Measurements from ENCODE around the gene PSMG3. TPM values are rescaled to one million over a fixed set of nuclear protein-coding genes. Genes with fewer than 3 reads are reported as not detected.
"Not testable (repeated sequence)": the region's sequence is repeated elsewhere in the genome, so short reads cannot be mapped to it uniquely, and the experiment has no call there.

The PSMG3 gene
- total RNA-seq, 1 donor from 2014 or later: 19.2 TPM

- DNase-seq: no peak
These were observed 26.6 kb upstream of the PSMG3 start for GRCh38 chr7:1596181-1597043.

- no peak for DNase-seq
These were observed 25.8 kb upstream of the PSMG3 start for GRCh38 chr7:1595636-1596035.

- no peak for DNase-seq
These were observed 25.2 kb upstream of the PSMG3 start for GRCh38 chr7:1595027-1595426.

GRCh38 chr7:1593904-1594421 is 24.1 kb upstream of the PSMG3 start:
- DNase-seq: no peak

- no peak for DNase-seq
These were observed 23.4 kb upstream of the PSMG3 start for GRCh38 chr7:1593091-1593866.

- DNase-seq: no peak
These were observed 22.6 kb upstream of the PSMG3 start for GRCh38 chr7:1592299-1592871.

- no peak for DNase-seq
These were observed 22.0 kb upstream of the PSMG3 start for GRCh38 chr7:1591876-1592275.

GRCh38 chr7:1591396-1591795 is 21.6 kb upstream of the PSMG3 start:
- DNase-seq: no peak

- DNase-seq: no peak
These were observed 21.1 kb upstream of the PSMG3 start for GRCh38 chr7:1590887-1591286.

GRCh38 chr7:1590476-1590875 is 20.6 kb upstream of the PSMG3 start:
- no peak for DNase-seq

- no peak for DNase-seq
These were observed 19.1 kb upstream of the PSMG3 start for GRCh38 chr7:1588978-1589377.

GRCh38 chr7:1587738-1588137 is 17.9 kb upstream of the PSMG3 start:
- no peak for DNase-seq

GRCh38 chr7:1586827-1587705 is 17.2 kb upstream of the PSMG3 start:
- DNase-seq: no peak

- no peak for DNase-seq
These were observed 16.4 kb upstream of the PSMG3 start for GRCh38 chr7:1586126-1586826.

GRCh38 chr7:1585142-1585981 is 15.5 kb upstream of the PSMG3 start:
- no peak for DNase-seq

- no peak for DNase-seq
These were observed 14.9 kb upstream of the PSMG3 start for GRCh38 chr7:1584700-1585099.

- DNase-seq: not testable (repeated sequence)
These were observed 13.6 kb upstream of the PSMG3 start for GRCh38 chr7:1583241-1583930.

GRCh38 chr7:1580422-1581030 is 10.7 kb upstream of the PSMG3 start:
- no peak for DNase-seq
